GM10266 (cell line): ENCODE data around the gene RUFY3.

Experiments
- DNase-seq: peaks from one replicate; pipeline ENCODE4 v3.0.0; 2012; ENCODE audit errors: extremely low spot score
- TF ChIP-seq, protein P1 (sequence below): IDR thresholded peaks from 2 replicates; pipeline ENCODE4 v1.5.1; 2012; ENCODE audit warnings: mild to moderate bottlenecking, low read depth; ENCODE audit not compliant: control insufficient read depth, insufficient read depth; ENCODE audit errors: missing control alignments

Gene RUFY3

DNA sequence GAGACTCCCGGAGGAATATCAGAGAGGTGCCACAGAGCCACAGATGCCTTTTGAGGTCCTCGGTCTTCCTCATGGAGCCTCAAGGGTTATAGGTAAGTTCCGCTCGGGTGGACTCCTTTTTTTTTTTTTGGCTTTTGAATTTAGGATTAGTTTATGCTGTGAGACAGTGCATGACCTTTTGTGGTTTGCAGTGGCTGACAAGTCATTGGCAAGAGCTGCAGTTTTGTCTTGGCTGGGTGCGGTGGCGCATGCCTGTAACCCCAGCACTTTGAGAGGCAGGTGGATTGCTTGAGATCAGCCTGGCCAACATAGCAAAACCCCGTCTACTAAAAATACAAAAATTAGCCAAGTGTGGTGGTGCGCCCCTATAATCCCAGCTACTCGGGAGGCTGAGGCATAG, 122.4 kb downstream of the RUFY3 start:
- TF ChIP-seq, protein P1, sequence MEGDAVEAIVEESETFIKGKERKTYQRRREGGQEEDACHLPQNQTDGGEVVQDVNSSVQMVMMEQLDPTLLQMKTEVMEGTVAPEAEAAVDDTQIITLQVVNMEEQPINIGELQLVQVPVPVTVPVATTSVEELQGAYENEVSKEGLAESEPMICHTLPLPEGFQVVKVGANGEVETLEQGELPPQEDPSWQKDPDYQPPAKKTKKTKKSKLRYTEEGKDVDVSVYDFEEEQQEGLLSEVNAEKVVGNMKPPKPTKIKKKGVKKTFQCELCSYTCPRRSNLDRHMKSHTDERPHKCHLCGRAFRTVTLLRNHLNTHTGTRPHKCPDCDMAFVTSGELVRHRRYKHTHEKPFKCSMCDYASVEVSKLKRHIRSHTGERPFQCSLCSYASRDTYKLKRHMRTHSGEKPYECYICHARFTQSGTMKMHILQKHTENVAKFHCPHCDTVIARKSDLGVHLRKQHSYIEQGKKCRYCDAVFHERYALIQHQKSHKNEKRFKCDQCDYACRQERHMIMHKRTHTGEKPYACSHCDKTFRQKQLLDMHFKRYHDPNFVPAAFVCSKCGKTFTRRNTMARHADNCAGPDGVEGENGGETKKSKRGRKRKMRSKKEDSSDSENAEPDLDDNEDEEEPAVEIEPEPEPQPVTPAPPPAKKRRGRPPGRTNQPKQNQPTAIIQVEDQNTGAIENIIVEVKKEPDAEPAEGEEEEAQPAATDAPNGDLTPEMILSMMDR: no peak
- no peak for DNase-seq

DNA sequence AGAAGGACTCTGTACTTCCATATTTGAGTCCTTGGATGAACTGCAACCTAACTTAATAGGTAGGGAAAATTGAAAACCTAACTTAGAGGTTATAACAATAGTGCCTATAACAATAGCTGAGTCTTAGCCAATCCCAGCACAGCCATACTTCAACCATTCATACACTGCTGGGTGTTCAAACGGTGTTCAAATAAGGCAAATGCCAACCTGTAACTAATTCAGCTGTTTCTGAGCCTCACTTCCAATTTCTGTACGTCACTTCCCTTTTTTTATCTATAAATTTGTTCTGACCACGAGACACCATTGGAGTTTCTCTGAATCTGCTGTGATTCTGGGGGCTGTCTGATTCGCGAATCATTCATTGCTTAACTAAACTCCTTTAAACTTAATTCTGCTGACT, 127.5 kb downstream of the RUFY3 start:
- TF ChIP-seq, protein P1: no peak
- DNase-seq: no peak

DNA sequence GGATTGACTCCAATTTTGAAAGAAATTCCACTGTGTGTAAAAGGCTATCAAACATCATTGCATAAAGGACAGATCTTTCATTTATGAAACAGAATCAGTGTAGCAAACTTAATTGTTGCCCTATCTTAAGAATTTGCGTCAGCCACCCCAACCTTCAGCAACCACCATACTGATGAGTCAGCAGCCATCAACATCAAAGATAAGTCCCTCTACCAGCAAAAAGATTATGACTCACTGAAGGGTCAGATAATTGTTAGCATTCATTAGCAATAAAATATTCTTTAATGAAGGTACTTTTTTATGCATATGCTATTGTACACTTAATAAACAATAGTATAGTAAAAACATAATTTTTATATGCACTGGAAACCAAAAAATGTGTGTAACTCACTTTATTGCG, 133.7 kb downstream of the RUFY3 start:
- no peak for DNase-seq

More for the DNA sequence above, 133.7 kb downstream of the RUFY3 start:
- TF ChIP-seq, protein P1: no peak
